ENCODE measurements around the gene FUZ. TPM values are rescaled to one million over a fixed set of nuclear protein-coding genes. Genes with fewer than 3 reads are reported as not detected.

Gene FUZ
- polyA plus RNA-seq, 1 of the 3 experiments (the other 2 are of a cell fraction), result 29.9 TPM

DNA sequence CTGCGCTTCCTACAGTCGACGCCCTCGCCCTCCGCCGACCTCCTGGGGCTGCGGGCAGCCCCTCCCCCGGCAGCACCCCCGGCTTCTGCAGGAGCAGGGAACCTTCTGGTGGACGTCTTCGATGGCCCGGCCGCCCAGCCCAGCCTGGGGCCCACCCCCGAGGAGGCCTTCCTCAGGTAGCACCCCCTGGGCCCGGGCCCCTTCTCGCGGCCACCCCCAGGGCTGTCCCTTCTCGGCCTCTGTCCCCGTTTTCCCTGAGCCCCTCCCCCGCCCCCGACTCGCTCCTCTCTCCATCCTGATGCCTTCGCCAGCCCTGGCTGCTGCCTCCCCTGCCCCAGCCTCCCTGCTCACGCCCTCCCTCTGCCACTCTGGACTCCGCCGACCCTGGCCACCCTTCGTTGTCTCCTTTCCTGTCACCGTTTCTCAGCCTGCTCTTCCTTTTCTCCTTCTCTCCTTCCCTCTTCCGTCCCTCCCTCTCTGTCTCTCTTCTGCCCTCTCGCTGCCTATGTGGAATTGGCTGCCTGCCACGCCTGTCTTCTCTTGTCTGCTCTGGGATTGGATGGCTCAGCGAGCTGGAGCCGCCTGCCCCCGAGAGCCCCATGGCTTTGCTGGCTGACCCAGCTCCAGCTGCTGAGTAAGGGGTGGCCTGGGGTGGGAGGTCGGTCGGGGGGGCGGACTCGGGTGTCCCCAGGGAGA is 11.0 kb downstream of the FUZ start:
- no peaks in the 10 kb centered on the region for H3K79me2 ChIP-seq (ENCODE audit: insufficient read depth)
- H3K4me2 ChIP-seq, result peak overlapping the region; percentile 34; the same call in 1 of the 2 replicates
- no peak for TF ChIP-seq RXRA (IDR thresholded peaks at IDR 0.05; ENCODE audit: borderline replicate concordance, low read depth)
- TF ChIP-seq, protein P1, sequence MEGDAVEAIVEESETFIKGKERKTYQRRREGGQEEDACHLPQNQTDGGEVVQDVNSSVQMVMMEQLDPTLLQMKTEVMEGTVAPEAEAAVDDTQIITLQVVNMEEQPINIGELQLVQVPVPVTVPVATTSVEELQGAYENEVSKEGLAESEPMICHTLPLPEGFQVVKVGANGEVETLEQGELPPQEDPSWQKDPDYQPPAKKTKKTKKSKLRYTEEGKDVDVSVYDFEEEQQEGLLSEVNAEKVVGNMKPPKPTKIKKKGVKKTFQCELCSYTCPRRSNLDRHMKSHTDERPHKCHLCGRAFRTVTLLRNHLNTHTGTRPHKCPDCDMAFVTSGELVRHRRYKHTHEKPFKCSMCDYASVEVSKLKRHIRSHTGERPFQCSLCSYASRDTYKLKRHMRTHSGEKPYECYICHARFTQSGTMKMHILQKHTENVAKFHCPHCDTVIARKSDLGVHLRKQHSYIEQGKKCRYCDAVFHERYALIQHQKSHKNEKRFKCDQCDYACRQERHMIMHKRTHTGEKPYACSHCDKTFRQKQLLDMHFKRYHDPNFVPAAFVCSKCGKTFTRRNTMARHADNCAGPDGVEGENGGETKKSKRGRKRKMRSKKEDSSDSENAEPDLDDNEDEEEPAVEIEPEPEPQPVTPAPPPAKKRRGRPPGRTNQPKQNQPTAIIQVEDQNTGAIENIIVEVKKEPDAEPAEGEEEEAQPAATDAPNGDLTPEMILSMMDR (IDR thresholded peaks at IDR 0.05), result 0 out of 2 replicates have a peak, but pooled peaks have one; percentile 7
- TF ChIP-seq, protein P2, sequence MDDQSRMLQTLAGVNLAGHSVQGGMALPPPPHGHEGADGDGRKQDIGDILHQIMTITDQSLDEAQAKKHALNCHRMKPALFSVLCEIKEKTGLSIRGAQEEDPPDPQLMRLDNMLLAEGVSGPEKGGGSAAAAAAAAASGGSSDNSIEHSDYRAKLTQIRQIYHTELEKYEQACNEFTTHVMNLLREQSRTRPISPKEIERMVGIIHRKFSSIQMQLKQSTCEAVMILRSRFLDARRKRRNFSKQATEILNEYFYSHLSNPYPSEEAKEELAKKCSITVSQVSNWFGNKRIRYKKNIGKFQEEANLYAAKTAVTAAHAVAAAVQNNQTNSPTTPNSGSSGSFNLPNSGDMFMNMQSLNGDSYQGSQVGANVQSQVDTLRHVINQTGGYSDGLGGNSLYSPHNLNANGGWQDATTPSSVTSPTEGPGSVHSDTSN (IDR thresholded peaks at IDR 0.05), result peak; percentile 99
- peak; percentile 50 for TF ChIP-seq CHD2 (IDR thresholded peaks at IDR 0.05; ENCODE audit: low read length, partially characterized antibody)
- 0 out of 2 replicates have a peak, but pooled peaks have one; percentile 20 for TF ChIP-seq MXI1 (IDR thresholded peaks at IDR 0.05; ENCODE audit: low read depth, low read length)
- TF ChIP-seq, protein P3, sequence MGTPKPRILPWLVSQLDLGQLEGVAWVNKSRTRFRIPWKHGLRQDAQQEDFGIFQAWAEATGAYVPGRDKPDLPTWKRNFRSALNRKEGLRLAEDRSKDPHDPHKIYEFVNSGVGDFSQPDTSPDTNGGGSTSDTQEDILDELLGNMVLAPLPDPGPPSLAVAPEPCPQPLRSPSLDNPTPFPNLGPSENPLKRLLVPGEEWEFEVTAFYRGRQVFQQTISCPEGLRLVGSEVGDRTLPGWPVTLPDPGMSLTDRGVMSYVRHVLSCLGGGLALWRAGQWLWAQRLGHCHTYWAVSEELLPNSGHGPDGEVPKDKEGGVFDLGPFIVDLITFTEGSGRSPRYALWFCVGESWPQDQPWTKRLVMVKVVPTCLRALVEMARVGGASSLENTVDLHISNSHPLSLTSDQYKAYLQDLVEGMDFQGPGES (IDR thresholded peaks at IDR 0.05; ENCODE audit: low read depth, low read length), result peak; percentile 66; the same call in 1 of the 2 replicates
- WGBS (ENCODE audit: low lambda C conversion rate), result 28% methylated on average over 29 of the region's 38 CpGs
- POLR2A ChIA-PET, result interaction anchor here (0.9 kb wide), 1 partner anchor 11 kb away, joined by 7 read pairs; the partner anchor contains the start of gene FUZ
- no peaks in the 10 kb centered on the region for H3K27me3 ChIP-seq (ENCODE audit: insufficient read depth)
- peak overlapping the region in 1 of 2 experiments; percentile 33; a peak in 1 of 4 replicates for H3K4me3 ChIP-seq (ENCODE audit: low read depth in 2 of 2, low read length in 1 of 2)
- no peaks in the 10 kb centered on the region for H3K9me2 ChIP-seq
- no peak overlapping the region for H2AFZ ChIP-seq (ENCODE audit: low read depth)
- H4K20me1 ChIP-seq (ENCODE audit: insufficient read depth), result no peaks in the 10 kb centered on the region
- peak overlapping the region in 1 of 2 experiments; percentile 73; a peak in 1 of 4 replicates for H3K27ac ChIP-seq (ENCODE audit: low read depth in 2 of 2, low read length in 1 of 2)
- peaks cover 16 to 29% of the 10 kb centered on the region in 2 experiments for H3K36me3 ChIP-seq (replicated peaks in 1 of 2; ENCODE audit: control insufficient read depth in 1 of 2, insufficient read depth in 2 of 2, low read length in 1 of 2)
- CTCF ChIA-PET, result interaction anchor here (1.0 kb wide), 1 partner anchor 130 kb away, joined by 4 read pairs; no protein-coding TSS in a partner anchor
- H3K9ac ChIP-seq, result no peak overlapping the region
- H3F3A ChIP-seq (replicated peaks; ENCODE audit: insufficient read depth), result peaks cover 10% of the 10 kb centered on the region
- no peaks in the 10 kb centered on the region for H3K9me3 ChIP-seq
- peak; percentile 97 for DNase-seq
- peaks cover 0 to 16% of the 10 kb centered on the region in 2 experiments; a peak in 1 of 4 replicates for H3K4me1 ChIP-seq (ENCODE audit: control insufficient read depth in 1 of 2, insufficient read depth in 2 of 2, low read depth in 1 of 2, low read length in 1 of 2)

DNA sequence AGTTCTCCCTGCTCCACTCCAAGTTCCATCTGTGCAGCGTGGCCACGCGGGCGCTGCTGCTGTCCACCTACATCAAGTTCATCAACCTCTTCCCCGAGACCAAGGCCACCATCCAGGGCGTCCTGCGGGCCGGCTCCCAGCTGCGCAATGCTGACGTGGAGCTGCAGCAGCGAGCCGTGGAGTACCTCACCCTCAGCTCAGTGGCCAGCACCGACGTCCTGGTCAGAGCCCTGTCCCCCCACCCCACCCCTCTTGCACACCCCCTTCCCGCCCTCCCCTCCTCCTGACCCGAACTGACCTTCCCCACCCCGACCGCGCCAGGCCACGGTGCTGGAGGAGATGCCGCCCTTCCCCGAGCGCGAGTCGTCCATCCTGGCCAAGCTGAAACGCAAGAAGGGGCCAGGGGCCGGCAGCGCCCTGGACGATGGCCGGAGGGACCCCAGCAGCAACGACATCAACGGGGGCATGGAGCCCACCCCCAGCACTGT is 11.6 kb downstream of the FUZ start:
- CTCF ChIA-PET, result interaction anchor here (0.6 to 1.0 kb wide), 2 partner anchors 9 to 129 kb away, joined by 3 to 4 read pairs; no protein-coding TSS in a partner anchor
- H3K4me3 ChIP-seq (ENCODE audit: low read depth in 2 of 2, low read length in 1 of 2), result peak overlapping the region in 1 of 2 experiments; percentile 33; a peak in 1 of 4 replicates
- 89% methylated on average over 20 of the region's 32 CpGs for WGBS (ENCODE audit: low lambda C conversion rate)
- no peak for TF ChIP-seq JUND (IDR thresholded peaks at IDR 0.05)
- TF ChIP-seq GATA2 (CRISPR knock-in tag; IDR thresholded peaks at IDR 0.05), result no peak
- TF ChIP-seq, protein P4, sequence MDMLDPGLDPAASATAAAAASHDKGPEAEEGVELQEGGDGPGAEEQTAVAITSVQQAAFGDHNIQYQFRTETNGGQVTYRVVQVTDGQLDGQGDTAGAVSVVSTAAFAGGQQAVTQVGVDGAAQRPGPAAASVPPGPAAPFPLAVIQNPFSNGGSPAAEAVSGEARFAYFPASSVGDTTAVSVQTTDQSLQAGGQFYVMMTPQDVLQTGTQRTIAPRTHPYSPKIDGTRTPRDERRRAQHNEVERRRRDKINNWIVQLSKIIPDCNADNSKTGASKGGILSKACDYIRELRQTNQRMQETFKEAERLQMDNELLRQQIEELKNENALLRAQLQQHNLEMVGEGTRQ (IDR thresholded peaks at IDR 0.05; ENCODE audit: borderline replicate concordance, low read depth, low read length), result no peak
- no peak for TF ChIP-seq EZH2phosphoT487 (IDR thresholded peaks at IDR 0.05; ENCODE audit: borderline replicate concordance, low read depth)
- TF ChIP-seq, protein P3 (IDR thresholded peaks at IDR 0.05; ENCODE audit: low read depth, low read length), result no peak
- TF ChIP-seq FOXM1 (IDR thresholded peaks at IDR 0.05; ENCODE audit: low read depth), result no peak
- no peak for TF ChIP-seq RCOR1 (IDR thresholded peaks at IDR 0.05; ENCODE audit: low read length)
- TF ChIP-seq TCF12 (IDR thresholded peaks at IDR 0.05), result no peak
- TF ChIP-seq CHD2 (IDR thresholded peaks at IDR 0.05; ENCODE audit: low read length, partially characterized antibody), result no peak
- TF ChIP-seq YY1 (IDR thresholded peaks at IDR 0.05; ENCODE audit: low read depth), result no peak
- TF ChIP-seq, protein P5, sequence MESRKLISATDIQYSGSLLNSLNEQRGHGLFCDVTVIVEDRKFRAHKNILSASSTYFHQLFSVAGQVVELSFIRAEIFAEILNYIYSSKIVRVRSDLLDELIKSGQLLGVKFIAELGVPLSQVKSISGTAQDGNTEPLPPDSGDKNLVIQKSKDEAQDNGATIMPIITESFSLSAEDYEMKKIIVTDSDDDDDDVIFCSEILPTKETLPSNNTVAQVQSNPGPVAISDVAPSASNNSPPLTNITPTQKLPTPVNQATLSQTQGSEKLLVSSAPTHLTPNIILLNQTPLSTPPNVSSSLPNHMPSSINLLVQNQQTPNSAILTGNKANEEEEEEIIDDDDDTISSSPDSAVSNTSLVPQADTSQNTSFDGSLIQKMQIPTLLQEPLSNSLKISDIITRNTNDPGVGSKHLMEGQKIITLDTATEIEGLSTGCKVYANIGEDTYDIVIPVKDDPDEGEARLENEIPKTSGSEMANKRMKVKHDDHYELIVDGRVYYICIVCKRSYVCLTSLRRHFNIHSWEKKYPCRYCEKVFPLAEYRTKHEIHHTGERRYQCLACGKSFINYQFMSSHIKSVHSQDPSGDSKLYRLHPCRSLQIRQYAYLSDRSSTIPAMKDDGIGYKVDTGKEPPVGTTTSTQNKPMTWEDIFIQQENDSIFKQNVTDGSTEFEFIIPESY (IDR thresholded peaks at IDR 0.05; ENCODE audit: borderline replicate concordance, low read depth), result no peak
- no peak for TF ChIP-seq SMC3 (IDR thresholded peaks at IDR 0.05; ENCODE audit: low read depth, low read length)

More for the DNA sequence above, 11.6 kb downstream of the FUZ start:
- no peaks in the 10 kb centered on the region for H4K20me1 ChIP-seq (ENCODE audit: insufficient read depth)
- no peak overlapping the region for H3K9ac ChIP-seq
- no peaks in the 10 kb centered on the region for H3K9me3 ChIP-seq
- H2AFZ ChIP-seq (ENCODE audit: low read depth), result no peak overlapping the region
- peaks cover 0 to 16% of the 10 kb centered on the region in 2 experiments; a peak in 1 of 4 replicates for H3K4me1 ChIP-seq (ENCODE audit: control insufficient read depth in 1 of 2, insufficient read depth in 2 of 2, low read depth in 1 of 2, low read length in 1 of 2)
- H3K4me2 ChIP-seq, result no peak overlapping the region
- POLR2A ChIA-PET, result no interaction called here
- no peaks in the 10 kb centered on the region for H3K9me2 ChIP-seq
- no peaks in the 10 kb centered on the region for H3K27me3 ChIP-seq (ENCODE audit: insufficient read depth)
- DNase-seq, result no peak
- peak overlapping the region in 1 of 2 experiments; percentile 65; a peak in 1 of 4 replicates for H3K27ac ChIP-seq (ENCODE audit: low read depth in 2 of 2, low read length in 1 of 2)
- H3K36me3 ChIP-seq (replicated peaks in 1 of 2; ENCODE audit: control insufficient read depth in 1 of 2, insufficient read depth in 2 of 2, low read length in 1 of 2), result peaks cover 21 to 34% of the 10 kb centered on the region in 2 experiments
- H3F3A ChIP-seq (replicated peaks; ENCODE audit: insufficient read depth), result peaks cover 10% of the 10 kb centered on the region
- H3K79me2 ChIP-seq (ENCODE audit: insufficient read depth), result no peaks in the 10 kb centered on the region

Data from SK-N-SH (cell line).